ENCODE measurements around the gene HMCN1. TPM values are rescaled to one million over a fixed set of nuclear protein-coding genes. Genes with fewer than 3 reads are reported as not detected.

Gene HMCN1
- total RNA-seq, 5 donors from 2014 or later (not counting 1 experiment from before 2014, with no cell fraction given) = 0.05 to 0.23 (median 0.16) TPM

DNA sequence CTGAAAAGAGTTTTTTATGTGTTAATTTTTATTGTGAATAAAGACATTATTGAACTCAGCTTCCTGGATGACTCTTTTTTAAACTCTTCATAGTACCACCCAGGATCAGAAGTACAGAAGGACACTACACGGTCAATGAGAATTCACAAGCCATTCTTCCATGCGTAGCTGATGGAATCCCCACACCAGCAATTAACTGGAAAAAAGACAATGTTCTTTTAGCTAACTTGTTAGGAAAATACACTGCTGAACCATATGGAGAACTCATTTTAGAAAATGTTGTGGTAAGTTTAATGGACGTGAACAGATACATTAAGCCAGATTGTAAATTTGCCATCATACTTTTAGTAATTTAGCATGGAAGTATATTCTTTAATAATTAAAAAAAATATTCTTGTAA is 391.3 kb downstream of the HMCN1 start:
- Mint-ChIP-seq H3K36me3 (no peaks in the 10 kb centered on the region), H3K4me3 (no peak overlapping the region), H3K27me3 (peaks cover 0 to 8% of the 10 kb centered on the region in 2 donors), H3K27ac (no peak overlapping the region), H3K9me3 (no peaks in the 10 kb centered on the region), H3K4me1 (no peaks in the 10 kb centered on the region)
- no CpG with 5 or more reads among the region's 3 CpGs for WGBS (ENCODE audit: insufficient coverage)
- Histone ChIP-seq H3K27me3 (replicated peaks in 1 of 2; ENCODE audit: control insufficient read depth in 2 of 2, extremely low read depth in 1 of 2, insufficient read depth in 2 of 2, low read length in 1 of 2) (no peaks in the 10 kb centered on the region), H3K4me1 (ENCODE audit: control insufficient read depth in 1 of 2, extremely low read depth in 1 of 2, insufficient read depth in 2 of 2, low read length in 2 of 2) (no peaks in the 10 kb centered on the region), H3K4me3 (ENCODE audit: control insufficient read depth in 1 of 2, extremely low read depth in 1 of 2, low read length in 1 of 2) (no peak overlapping the region), H3K27ac (ENCODE audit: low read length) (no peak overlapping the region), H3K9me3 (no peaks in the 10 kb centered on the region), H3K36me3 (ENCODE audit: control insufficient read depth in 2 of 2, extremely low read depth in 1 of 2, insufficient read depth in 1 of 2, low read length in 1 of 2) (no peaks in the 10 kb centered on the region)
- DNase-seq (no peak), ATAC-seq (replicated peaks in 1 of 4) (no peak)
- CTCF ChIA-PET = no interaction called here
- POLR2A ChIA-PET = no interaction called here

DNA sequence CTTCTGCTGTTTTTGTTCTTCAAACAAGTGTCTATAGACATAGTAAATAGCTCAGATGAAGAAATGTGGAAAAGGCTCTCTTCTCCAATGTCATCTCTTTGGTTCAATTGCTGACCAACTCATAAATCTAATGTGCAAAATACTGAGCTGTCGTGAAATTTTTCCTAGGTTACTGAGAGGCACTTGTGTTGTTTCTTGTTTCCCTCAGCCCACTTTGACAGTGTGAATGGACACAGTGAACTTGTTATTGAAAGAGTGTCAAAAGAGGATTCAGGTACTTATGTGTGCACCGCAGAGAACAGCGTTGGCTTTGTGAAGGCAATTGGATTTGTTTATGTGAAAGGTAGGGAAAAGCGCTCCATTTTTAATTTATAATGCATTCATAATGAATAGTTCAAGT is 395.6 kb downstream of the HMCN1 start:
- H3K27ac Mint-ChIP-seq = no peak overlapping the region
- CTCF ChIA-PET = no interaction called here

DNA sequence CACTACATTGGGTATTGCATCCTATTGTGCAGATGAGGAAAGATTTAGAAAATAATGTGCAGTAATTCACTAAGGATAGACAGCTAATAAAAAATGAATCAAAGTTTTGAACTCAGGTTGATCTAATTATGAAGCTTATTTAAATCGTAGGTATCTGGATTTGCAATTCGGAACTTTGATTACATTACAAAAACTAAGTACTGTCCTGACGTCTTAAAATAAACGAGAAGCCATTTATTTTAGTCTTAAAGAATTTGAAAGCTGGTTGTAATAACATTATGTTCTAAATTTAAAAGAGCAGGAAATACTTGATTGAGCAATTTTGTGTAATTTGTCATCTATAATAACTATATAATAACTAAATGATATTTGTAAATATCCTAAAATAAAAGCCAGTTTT is 404.9 kb downstream of the HMCN1 start:
- H3K27ac ChIP-seq (ENCODE audit: low read length) = no peak overlapping the region
- no peak overlapping the region for H3K4me3 ChIP-seq (ENCODE audit: control insufficient read depth in 1 of 2, extremely low read depth in 1 of 2, low read length in 1 of 2)
- H3K9me3 ChIP-seq = no peaks in the 10 kb centered on the region
- ChIA-PET CTCF (interaction anchor here in 1 of 2 donors (0.6 to 0.7 kb wide), 3 partner anchors 17 to 889 kb away, joined by 3 to 4 read pairs (median 3); no protein-coding TSS in a partner anchor), POLR2A (no interaction called here)
- H3K4me3 Mint-ChIP-seq = no peak overlapping the region
- no peaks in the 10 kb centered on the region for H3K36me3 ChIP-seq (ENCODE audit: control insufficient read depth in 2 of 2, extremely low read depth in 1 of 2, insufficient read depth in 1 of 2, low read length in 1 of 2)
- H3K27ac Mint-ChIP-seq = no peak overlapping the region
- no peaks in the 10 kb centered on the region for H3K36me3 Mint-ChIP-seq
- no peaks in the 10 kb centered on the region for H3K4me1 ChIP-seq (ENCODE audit: control insufficient read depth in 1 of 2, extremely low read depth in 1 of 2, insufficient read depth in 2 of 2, low read length in 2 of 2)
- H3K27me3 ChIP-seq (replicated peaks in 1 of 2; ENCODE audit: control insufficient read depth in 2 of 2, extremely low read depth in 1 of 2, insufficient read depth in 2 of 2, low read length in 1 of 2) = no peaks in the 10 kb centered on the region
- H3K4me1 Mint-ChIP-seq = no peaks in the 10 kb centered on the region
- no CpG with 5 or more reads among the region's 4 CpGs for WGBS (ENCODE audit: insufficient coverage)
- ATAC-seq (replicated peaks in 1 of 4) (no peak), DNase-seq (no peak)
- H3K9me3 Mint-ChIP-seq = peaks cover 0 to 4% (median 0%) of the 10 kb centered on the region in 3 donors
- H3K27me3 Mint-ChIP-seq = peaks cover 0 to 14% of the 10 kb centered on the region in 2 donors

More for the DNA sequence above, 395.6 kb downstream of the HMCN1 start:
- H3K4me3 ChIP-seq (ENCODE audit: control insufficient read depth in 1 of 2, extremely low read depth in 1 of 2, low read length in 1 of 2) = no peak overlapping the region
- DNase-seq (no peak), ATAC-seq (replicated peaks in 1 of 4) (no peak)
- no peaks in the 10 kb centered on the region for H3K36me3 Mint-ChIP-seq
- H3K4me1 ChIP-seq (ENCODE audit: control insufficient read depth in 1 of 2, extremely low read depth in 1 of 2, insufficient read depth in 2 of 2, low read length in 2 of 2) = no peaks in the 10 kb centered on the region
- POLR2A ChIA-PET = no interaction called here
- no peak overlapping the region for H3K4me3 Mint-ChIP-seq
- 80% methylated on average over 1 of the region's 4 CpGs for WGBS (ENCODE audit: insufficient coverage)
- no peaks in the 10 kb centered on the region for H3K36me3 ChIP-seq (ENCODE audit: control insufficient read depth in 2 of 2, extremely low read depth in 1 of 2, insufficient read depth in 1 of 2, low read length in 1 of 2)
- peaks cover 0 to 5% of the 10 kb centered on the region in 2 donors for H3K27me3 Mint-ChIP-seq
- no peaks in the 10 kb centered on the region for H3K9me3 ChIP-seq
- H3K27ac ChIP-seq (ENCODE audit: low read length) = no peak overlapping the region
- H3K9me3 Mint-ChIP-seq = no peaks in the 10 kb centered on the region
- H3K4me1 Mint-ChIP-seq = no peaks in the 10 kb centered on the region
- no peaks in the 10 kb centered on the region for H3K27me3 ChIP-seq (replicated peaks in 1 of 2; ENCODE audit: control insufficient read depth in 2 of 2, extremely low read depth in 1 of 2, insufficient read depth in 2 of 2, low read length in 1 of 2)

DNA sequence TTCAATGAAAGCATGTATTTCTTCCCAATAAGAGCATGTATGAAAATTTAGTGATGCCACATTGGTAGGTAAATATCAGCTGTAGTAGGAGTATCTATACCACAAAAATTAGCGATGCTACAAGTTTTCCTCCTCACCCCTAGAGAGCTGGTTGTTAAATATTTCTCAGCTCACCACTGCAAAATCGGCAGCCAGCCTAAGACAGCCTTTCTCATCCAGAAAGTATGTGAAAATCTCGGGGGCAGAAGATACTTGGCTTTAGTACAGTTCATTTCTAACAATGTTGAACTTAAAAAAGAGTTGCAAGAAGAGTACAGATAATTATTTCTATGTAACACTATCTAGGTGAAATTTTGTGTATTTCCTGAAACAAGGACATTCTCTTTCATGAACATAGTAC is 405.5 kb downstream of the HMCN1 start:
- H3K27ac ChIP-seq (ENCODE audit: low read length) = no peak overlapping the region
- no CpG with 5 or more reads among the region's 3 CpGs for WGBS (ENCODE audit: insufficient coverage)

DNA sequence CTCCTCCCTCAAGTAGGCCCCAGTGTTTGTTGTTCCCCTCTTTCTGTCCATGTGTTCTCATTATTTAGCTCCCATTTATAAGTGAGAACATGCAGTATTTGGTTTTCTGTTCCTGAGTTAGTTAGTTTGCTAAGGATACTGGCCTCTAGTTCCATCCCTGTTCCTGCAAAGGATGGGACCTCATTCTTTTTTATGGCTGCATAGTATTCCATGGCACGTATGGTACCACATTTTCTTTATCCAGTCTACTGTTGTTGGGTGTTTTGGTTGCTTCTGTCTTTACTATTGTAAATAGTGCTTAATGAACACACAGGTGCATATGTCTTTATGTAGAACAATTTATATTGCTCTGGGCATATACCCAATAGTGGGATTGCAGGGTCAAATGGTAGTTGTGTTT is 408.0 kb downstream of the HMCN1 start:
- peaks cover 0 to 9% of the 10 kb centered on the region in 2 donors for H3K27me3 Mint-ChIP-seq
- ChIA-PET POLR2A (no interaction called here), CTCF (no interaction called here)
- no peaks in the 10 kb centered on the region for H3K4me1 Mint-ChIP-seq
- no peak for ATAC-seq (replicated peaks in 1 of 4)
- H3K27me3 ChIP-seq (replicated peaks in 1 of 2; ENCODE audit: control insufficient read depth in 2 of 2, extremely low read depth in 1 of 2, insufficient read depth in 2 of 2, low read length in 1 of 2) = no peaks in the 10 kb centered on the region
- no peaks in the 10 kb centered on the region for H3K36me3 Mint-ChIP-seq
- no peak overlapping the region for H3K27ac ChIP-seq (ENCODE audit: low read length)
- DNase-seq = no peak
- H3K4me1 ChIP-seq (ENCODE audit: control insufficient read depth in 1 of 2, extremely low read depth in 1 of 2, insufficient read depth in 2 of 2, low read length in 2 of 2) = no peaks in the 10 kb centered on the region
- H3K36me3 ChIP-seq (ENCODE audit: control insufficient read depth in 2 of 2, extremely low read depth in 1 of 2, insufficient read depth in 1 of 2, low read length in 1 of 2) = no peaks in the 10 kb centered on the region
- no CpG with 5 or more reads among the region's 1 CpG for WGBS (ENCODE audit: insufficient coverage)
- H3K27ac Mint-ChIP-seq = no peak overlapping the region
- H3K9me3 ChIP-seq = no peaks in the 10 kb centered on the region
- no peak overlapping the region for H3K4me3 Mint-ChIP-seq
- no peak overlapping the region for H3K4me3 ChIP-seq (ENCODE audit: control insufficient read depth in 1 of 2, extremely low read depth in 1 of 2, low read length in 1 of 2)
- H3K9me3 Mint-ChIP-seq = peaks cover 0 to 4% (median 0%) of the 10 kb centered on the region in 3 donors

More for the DNA sequence above, 405.5 kb downstream of the HMCN1 start:
- H3K9me3 ChIP-seq = no peaks in the 10 kb centered on the region
- CTCF ChIA-PET = interaction anchor here in 1 of 2 donors (0.6 to 0.7 kb wide), 2 partner anchors 18 to 890 kb away, joined by 3 read pairs; no protein-coding TSS in a partner anchor
- H3K4me1 Mint-ChIP-seq = no peaks in the 10 kb centered on the region
- DNase-seq (no peak), ATAC-seq (replicated peaks in 1 of 4) (no peak)
- no peaks in the 10 kb centered on the region for H3K27me3 ChIP-seq (replicated peaks in 1 of 2; ENCODE audit: control insufficient read depth in 2 of 2, extremely low read depth in 1 of 2, insufficient read depth in 2 of 2, low read length in 1 of 2)
- H3K4me3 ChIP-seq (ENCODE audit: control insufficient read depth in 1 of 2, extremely low read depth in 1 of 2, low read length in 1 of 2) = no peak overlapping the region
- H3K4me1 ChIP-seq (ENCODE audit: control insufficient read depth in 1 of 2, extremely low read depth in 1 of 2, insufficient read depth in 2 of 2, low read length in 2 of 2) = no peaks in the 10 kb centered on the region
- H3K36me3 Mint-ChIP-seq = no peaks in the 10 kb centered on the region
- H3K9me3 Mint-ChIP-seq = peaks cover 0 to 4% (median 0%) of the 10 kb centered on the region in 3 donors
- peaks cover 0 to 13% of the 10 kb centered on the region in 2 donors for H3K27me3 Mint-ChIP-seq
- POLR2A ChIA-PET = no interaction called here
- H3K4me3 Mint-ChIP-seq = no peak overlapping the region
- no peak overlapping the region for H3K27ac Mint-ChIP-seq
- no peaks in the 10 kb centered on the region for H3K36me3 ChIP-seq (ENCODE audit: control insufficient read depth in 2 of 2, extremely low read depth in 1 of 2, insufficient read depth in 1 of 2, low read length in 1 of 2)

DNA sequence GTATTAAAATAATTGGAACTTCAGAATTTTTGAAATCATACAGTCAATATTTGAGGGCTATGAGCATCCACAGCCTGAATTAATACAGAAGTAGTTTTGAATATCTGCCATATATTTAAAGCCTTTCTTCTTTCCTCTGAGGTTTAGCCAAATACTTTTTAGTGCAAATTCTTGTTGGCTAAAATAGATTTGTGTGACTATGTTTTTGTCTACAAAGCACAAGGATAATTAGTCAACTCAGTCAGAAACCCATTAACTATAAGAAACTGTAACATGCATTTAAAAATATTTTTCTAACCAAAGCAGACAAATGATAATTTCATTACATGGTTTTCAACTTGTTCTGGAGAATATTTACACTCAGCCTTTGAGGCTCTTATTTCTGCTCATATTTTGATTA is 408.7 kb downstream of the HMCN1 start:
- ATAC-seq (replicated peaks in 1 of 4) = no peak
- Histone ChIP-seq H3K4me1 (ENCODE audit: control insufficient read depth in 1 of 2, extremely low read depth in 1 of 2, insufficient read depth in 2 of 2, low read length in 2 of 2) (no peaks in the 10 kb centered on the region), H3K27me3 (replicated peaks in 1 of 2; ENCODE audit: control insufficient read depth in 2 of 2, extremely low read depth in 1 of 2, insufficient read depth in 2 of 2, low read length in 1 of 2) (no peaks in the 10 kb centered on the region), H3K27ac (ENCODE audit: low read length) (no peak overlapping the region), H3K9me3 (no peaks in the 10 kb centered on the region), H3K4me3 (ENCODE audit: control insufficient read depth in 1 of 2, extremely low read depth in 1 of 2, low read length in 1 of 2) (no peak overlapping the region), H3K36me3 (ENCODE audit: control insufficient read depth in 2 of 2, extremely low read depth in 1 of 2, insufficient read depth in 1 of 2, low read length in 1 of 2) (no peaks in the 10 kb centered on the region)
- Mint-ChIP-seq H3K9me3 (peaks cover 0 to 4% (median 0%) of the 10 kb centered on the region in 3 donors), H3K27me3 (peaks cover 0 to 9% of the 10 kb centered on the region in 2 donors), H3K4me3 (no peak overlapping the region), H3K36me3 (no peaks in the 10 kb centered on the region), H3K4me1 (no peaks in the 10 kb centered on the region), H3K27ac (no peak overlapping the region)
- POLR2A ChIA-PET = no interaction called here
- CTCF ChIA-PET = no interaction called here
- no peak for DNase-seq

DNA sequence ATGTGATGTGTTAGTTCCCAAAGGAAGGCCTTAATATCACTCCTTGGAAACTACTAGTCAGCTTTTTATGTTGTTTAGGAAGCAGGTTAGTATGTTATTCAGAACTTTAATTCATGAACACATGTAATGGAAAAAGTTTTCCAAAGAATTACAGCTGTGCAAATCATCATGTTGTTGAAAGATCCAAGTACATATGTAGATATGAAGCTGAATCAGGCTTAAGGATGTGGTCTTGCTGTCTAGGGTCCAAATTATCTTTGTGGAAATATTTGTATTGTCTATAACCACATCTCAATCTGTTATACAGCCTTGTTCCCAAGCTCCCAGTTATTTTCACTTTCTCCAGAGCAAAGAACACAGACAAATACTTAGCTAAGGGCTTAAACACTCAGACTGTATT is 409.3 kb downstream of the HMCN1 start:
- no peak overlapping the region for H3K27ac Mint-ChIP-seq
- CTCF ChIA-PET = no interaction called here
- H3K9me3 ChIP-seq = no peaks in the 10 kb centered on the region
- H3K27ac ChIP-seq (ENCODE audit: low read length) = no peak overlapping the region
- DNase-seq = no peak
- POLR2A ChIA-PET = no interaction called here
- H3K4me1 ChIP-seq (ENCODE audit: control insufficient read depth in 1 of 2, extremely low read depth in 1 of 2, insufficient read depth in 2 of 2, low read length in 2 of 2) = no peaks in the 10 kb centered on the region
- H3K4me3 ChIP-seq (ENCODE audit: control insufficient read depth in 1 of 2, extremely low read depth in 1 of 2, low read length in 1 of 2) = no peak overlapping the region
- H3K4me3 Mint-ChIP-seq = no peak overlapping the region
- no peaks in the 10 kb centered on the region for H3K4me1 Mint-ChIP-seq
- H3K36me3 ChIP-seq (ENCODE audit: control insufficient read depth in 2 of 2, extremely low read depth in 1 of 2, insufficient read depth in 1 of 2, low read length in 1 of 2) = no peaks in the 10 kb centered on the region
- peaks cover 0 to 4% (median 0%) of the 10 kb centered on the region in 3 donors for H3K9me3 Mint-ChIP-seq
- no peaks in the 10 kb centered on the region for H3K36me3 Mint-ChIP-seq
- peaks cover 0 to 9% of the 10 kb centered on the region in 2 donors for H3K27me3 Mint-ChIP-seq
- no peak for ATAC-seq (replicated peaks in 1 of 4)
- H3K27me3 ChIP-seq (replicated peaks in 1 of 2; ENCODE audit: control insufficient read depth in 2 of 2, extremely low read depth in 1 of 2, insufficient read depth in 2 of 2, low read length in 1 of 2) = no peaks in the 10 kb centered on the region

Measured in T-cell (primary cell).